ENCODE results near the gene CAMKV. TPM values are rescaled to one million over a fixed set of nuclear protein-coding genes. Genes with fewer than 3 reads are reported as not detected.
"Not testable (repeated sequence)": the region's sequence is repeated elsewhere in the genome, so short reads cannot be mapped to it uniquely, and the experiment has no call there.

Gene CAMKV
- total RNA-seq, 1 donor from 2014 or later = 12.1 TPM

GRCh38 chr3:49910409-49911123 lies 40.9 kb upstream of the CAMKV start:
- peak; percentile 76 for DNase-seq (ENCODE audit: low spot score)
- Histone ChIP-seq H3K27ac (no peak overlapping the region), H4K20me1 (ENCODE audit: low read depth) (no peaks in the 10 kb centered on the region), H3K4me1 (peaks cover 3% of the 10 kb centered on the region), H3K4me2 (peak overlapping the region; percentile 69), H2AFZ (replicated peaks) (no peak overlapping the region), H3K79me2 (ENCODE audit: low read depth) (no peaks in the 10 kb centered on the region), H3F3A (ENCODE audit: low read depth) (peaks cover 11% of the 10 kb centered on the region), H3K27me3 (peaks cover 10% of the 10 kb centered on the region), H3K9me3 (ENCODE audit: low read depth) (no peaks in the 10 kb centered on the region), H3K9ac (no peak overlapping the region), H3K36me3 (no peaks in the 10 kb centered on the region), H3K4me3 (peak overlapping the region; percentile 25)
- Mint-ChIP-seq H3K27ac (no peak overlapping the region), H3K4me1 (peaks cover 9% of the 10 kb centered on the region), H3K36me3 (peaks cover 5% of the 10 kb centered on the region), H3K9me3 (no peaks in the 10 kb centered on the region), H3K27me3 (ENCODE audit: insufficient read depth, low read depth) (peaks cover 4% of the 10 kb centered on the region), H3K4me3 (peak overlapping the region; percentile 71)
- peak; percentile 42 for TF ChIP-seq CTCF (IDR thresholded peaks at IDR 0.05)
- no peak for TF ChIP-seq EZH2 (IDR thresholded peaks at IDR 0.05)

GRCh38 chr3:49908373-49909199 lies 38.9 kb upstream of the CAMKV start:
- H3K27me3 ChIP-seq = peaks cover 10% of the 10 kb centered on the region
- H3K27ac ChIP-seq = no peak overlapping the region
- H4K20me1 ChIP-seq (ENCODE audit: low read depth) = no peaks in the 10 kb centered on the region
- no peak overlapping the region for H3K9ac ChIP-seq
- TF ChIP-seq EZH2 (IDR thresholded peaks at IDR 0.05) (no peak), EZH2phosphoT487 (IDR thresholded peaks at IDR 0.05) (no peak), CTCF (IDR thresholded peaks at IDR 0.05) (no peak)
- no peak overlapping the region for H2AFZ ChIP-seq (replicated peaks)
- peaks cover 11% of the 10 kb centered on the region for H3F3A ChIP-seq (ENCODE audit: low read depth)
- H3K36me3 ChIP-seq = no peaks in the 10 kb centered on the region
- no peak overlapping the region for H3K4me3 ChIP-seq
- Mint-ChIP-seq H3K27ac (no peak overlapping the region), H3K4me1 (peaks cover 12% of the 10 kb centered on the region), H3K27me3 (ENCODE audit: insufficient read depth, low read depth) (peaks cover 4% of the 10 kb centered on the region), H3K36me3 (peaks cover 5% of the 10 kb centered on the region), H3K9me3 (no peaks in the 10 kb centered on the region), H3K4me3 (no peak overlapping the region)
- DNase-seq (ENCODE audit: low spot score) = no peak
- peaks cover 3% of the 10 kb centered on the region for H3K4me1 ChIP-seq
- H3K79me2 ChIP-seq (ENCODE audit: low read depth) = no peaks in the 10 kb centered on the region
- no peak overlapping the region for H3K4me2 ChIP-seq
- H3K9me3 ChIP-seq (ENCODE audit: low read depth) = no peaks in the 10 kb centered on the region

DNA sequence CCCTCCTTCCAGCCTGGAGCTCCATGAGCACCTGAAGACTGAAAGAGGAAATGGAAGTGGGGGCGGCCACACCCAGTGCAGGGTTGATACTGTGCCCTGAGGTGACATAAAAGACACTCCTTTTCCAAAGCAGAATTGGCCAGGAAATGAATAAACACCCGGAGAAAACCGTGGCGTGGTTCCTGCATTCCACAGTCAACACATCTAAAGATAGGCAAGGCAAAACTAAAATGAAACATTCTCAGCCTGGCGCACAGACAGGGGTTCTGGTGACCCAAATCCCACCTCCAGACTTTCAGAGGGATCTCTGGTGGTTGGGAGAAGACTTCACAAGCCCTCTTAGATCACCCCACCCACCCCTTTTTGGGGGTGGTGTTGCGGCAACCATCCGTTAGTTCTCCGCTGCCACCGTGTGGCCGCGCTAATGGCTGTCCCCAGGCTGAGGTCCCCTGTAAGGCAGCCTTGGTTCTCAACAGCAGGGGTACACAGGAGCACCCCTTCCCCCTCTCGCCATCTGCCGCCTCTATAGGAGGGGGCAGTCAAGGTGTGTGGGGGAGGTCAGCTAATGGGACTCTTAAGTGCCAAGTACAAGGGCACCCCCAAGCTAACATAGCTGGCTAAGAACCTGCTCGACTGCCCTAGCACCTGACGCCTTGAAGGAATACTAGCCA lies 36.5 kb upstream of the CAMKV start:
- peak; percentile 80 for DNase-seq (ENCODE audit: low spot score)
- Mint-ChIP-seq H3K27me3 (ENCODE audit: insufficient read depth, low read depth) (peaks cover 4% of the 10 kb centered on the region), H3K4me3 (no peak overlapping the region), H3K4me1 (peaks cover 12% of the 10 kb centered on the region), H3K27ac (no peak overlapping the region), H3K9me3 (no peaks in the 10 kb centered on the region), H3K36me3 (peaks cover 5% of the 10 kb centered on the region)
- H2AFZ ChIP-seq (replicated peaks) = peak overlapping the region; percentile 30
- no peaks in the 10 kb centered on the region for H3K79me2 ChIP-seq (ENCODE audit: low read depth)
- no peaks in the 10 kb centered on the region for H3K9me3 ChIP-seq (ENCODE audit: low read depth)
- H3K27ac ChIP-seq = no peak overlapping the region
- H4K20me1 ChIP-seq (ENCODE audit: low read depth) = no peaks in the 10 kb centered on the region
- H3K4me2 ChIP-seq = no peak overlapping the region
- peaks cover 3% of the 10 kb centered on the region for H3K4me1 ChIP-seq
- no peaks in the 10 kb centered on the region for H3K36me3 ChIP-seq
- TF ChIP-seq CTCF (IDR thresholded peaks at IDR 0.05) (peak; percentile 75), EZH2phosphoT487 (IDR thresholded peaks at IDR 0.05) (no peak), EZH2 (IDR thresholded peaks at IDR 0.05) (no peak)
- H3F3A ChIP-seq (ENCODE audit: low read depth) = peaks cover 17% of the 10 kb centered on the region
- peaks cover 16% of the 10 kb centered on the region for H3K27me3 ChIP-seq
- no peak overlapping the region for H3K9ac ChIP-seq
- no peak overlapping the region for H3K4me3 ChIP-seq

DNA sequence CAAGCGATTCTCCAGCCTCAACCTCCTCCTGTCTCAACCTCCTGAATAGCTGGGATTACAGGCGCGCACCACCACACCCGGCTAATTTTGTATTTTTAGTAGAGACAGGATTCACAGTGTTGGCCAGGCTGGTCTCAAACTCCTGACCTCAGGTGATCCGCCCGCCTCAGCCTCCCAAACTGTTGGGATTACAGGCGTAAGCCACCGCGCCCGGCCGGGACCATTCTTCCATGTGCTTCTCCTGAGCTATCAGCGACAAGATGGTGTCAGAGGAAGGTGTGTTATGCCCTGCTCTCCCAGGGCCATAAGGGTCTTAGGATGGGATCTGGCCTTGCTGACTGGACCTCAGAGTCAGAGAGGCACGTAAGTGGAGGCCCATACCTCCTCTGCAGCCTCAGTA lies 34.7 kb upstream of the CAMKV start:
- not testable (repeated sequence) for H4K20me1 ChIP-seq (ENCODE audit: low read depth); H3K4me3 Mint-ChIP-seq; H3K4me2 ChIP-seq

More for the DNA sequence above, 34.7 kb upstream of the CAMKV start:
- H3K4me1 ChIP-seq; H3K27ac Mint-ChIP-seq; H2AFZ ChIP-seq (replicated peaks); H3K9me3 ChIP-seq (ENCODE audit: low read depth); H3K36me3 ChIP-seq; H3K9ac ChIP-seq; H3F3A ChIP-seq (ENCODE audit: low read depth); H3K27ac ChIP-seq; H3K27me3 Mint-ChIP-seq (ENCODE audit: insufficient read depth, low read depth); DNase-seq (ENCODE audit: low spot score); H3K4me1 Mint-ChIP-seq; H3K27me3 ChIP-seq; H3K36me3 Mint-ChIP-seq; H3K9me3 Mint-ChIP-seq; H3K79me2 ChIP-seq (ENCODE audit: low read depth); H3K4me3 ChIP-seq: not testable (repeated sequence)
